ENCODE data around the gene PRRG3.

GRCh38 chrX:151676196-151676595, 19.1 kb upstream of the PRRG3 start:
- TF ChIP-seq POLR2A (IDR thresholded peaks at IDR 0.05) (no peak), CTCF (IDR thresholded peaks at IDR 0.05) (no peak), EP300 (IDR thresholded peaks at IDR 0.05) (no peak)
